ENCODE measurements around the gene FAM83C.
"Not testable (repeated sequence)": the region's sequence is repeated elsewhere in the genome, so short reads cannot be mapped to it uniquely, and the experiment has no call there.

FAM83C gene

GRCh38 chr20:35263532-35264341 lies 28.5 kb downstream of the FAM83C start:
- DNase-seq, result no peak

DNA sequence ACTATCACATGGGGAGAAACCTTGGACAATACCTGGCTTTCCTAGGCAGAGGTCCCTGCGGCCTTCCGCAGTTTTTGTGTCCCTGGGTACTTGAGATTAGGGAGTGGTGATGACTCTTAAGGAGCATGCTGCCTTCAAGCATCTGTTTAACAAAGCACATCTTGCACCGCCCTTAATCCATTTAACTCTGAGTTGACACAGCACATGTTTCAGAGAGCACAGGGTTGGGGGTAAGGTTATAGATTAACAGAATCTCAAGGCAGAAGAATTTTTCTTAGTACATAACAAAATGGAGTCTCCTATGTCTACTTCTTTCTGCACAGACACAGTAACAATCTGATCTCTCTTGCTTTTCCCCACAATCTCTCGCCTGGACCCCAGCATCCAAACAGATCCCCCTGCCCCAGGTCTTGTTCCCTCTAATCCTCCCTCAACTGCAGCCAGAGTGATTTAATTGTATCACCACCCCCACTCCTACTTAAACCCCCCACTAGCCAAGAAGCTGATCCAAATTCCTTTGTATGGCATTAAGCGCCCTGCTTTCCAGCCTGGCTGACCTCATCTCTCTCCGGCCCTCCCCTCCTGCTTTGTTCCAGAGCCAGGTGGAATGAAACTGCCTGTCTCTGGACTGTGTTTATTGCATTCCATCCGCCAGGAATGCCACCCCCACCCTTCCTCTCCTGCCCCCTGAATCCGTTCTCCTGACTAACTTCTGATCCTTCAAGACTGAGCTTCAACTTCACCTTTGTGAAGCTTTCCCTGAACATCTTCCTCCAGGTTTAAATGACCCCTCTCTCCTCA lies 29.3 kb downstream of the FAM83C start:
- DNase-seq, result not testable (repeated sequence)

GRCh38 chr20:35262321-35262720 lies 29.9 kb downstream of the FAM83C start:
- DNase-seq, result not testable (repeated sequence)

DNA sequence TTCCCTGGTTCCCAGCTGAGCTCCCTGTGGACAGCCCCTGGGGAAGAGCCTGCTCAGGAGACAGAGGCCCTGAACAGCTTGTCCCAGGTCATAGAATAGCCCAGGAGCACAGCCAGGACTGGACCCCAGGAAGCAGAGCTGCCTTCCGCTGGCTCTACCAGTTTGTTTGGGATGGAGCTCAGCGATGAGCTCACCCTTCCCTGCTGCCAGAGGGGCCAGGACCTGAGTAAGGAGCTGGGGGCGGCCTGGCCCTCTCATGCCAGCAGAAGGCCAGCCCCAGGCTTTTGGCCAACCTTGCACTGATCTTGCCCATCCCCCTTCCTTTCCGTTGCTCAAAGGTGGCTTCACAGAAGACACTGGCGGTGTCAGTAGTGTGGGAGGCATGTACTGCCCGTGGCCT lies 31.8 kb downstream of the FAM83C start:
- DNase-seq, result no peak

DNA sequence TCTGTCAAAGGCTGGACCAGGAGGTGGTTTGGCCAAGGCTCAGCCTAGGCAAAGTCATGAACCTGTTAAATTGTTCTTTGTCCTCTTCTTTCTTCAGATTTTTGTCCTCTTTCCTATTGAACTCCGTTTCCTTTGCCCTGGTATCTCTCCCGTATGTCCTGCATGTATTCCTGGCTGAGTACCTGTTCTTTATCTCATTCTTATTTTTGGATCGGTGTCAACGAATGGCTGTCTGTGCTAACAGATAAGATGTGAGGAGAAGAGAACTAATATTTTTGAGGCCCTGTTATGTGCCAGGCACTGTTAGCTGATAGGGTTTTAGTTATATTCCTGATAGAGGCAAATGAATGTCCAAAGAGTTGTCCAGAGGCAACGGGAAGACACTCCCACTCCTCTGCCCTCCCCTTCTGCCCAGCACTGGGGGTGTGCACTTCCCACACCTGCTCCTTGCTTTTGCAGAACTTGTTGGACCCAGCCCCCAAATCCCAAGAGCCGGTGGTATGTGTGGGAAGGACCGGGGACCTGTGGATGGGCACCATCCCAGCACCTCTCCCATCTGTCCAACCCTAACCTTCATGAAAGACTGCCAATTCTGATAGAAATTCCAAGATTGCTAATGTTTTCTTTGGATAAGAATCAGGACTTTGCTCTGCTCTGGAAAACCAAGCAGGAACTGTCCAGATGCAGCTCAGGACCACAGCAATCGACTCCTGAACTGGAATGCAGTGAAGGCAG lies 34.9 kb downstream of the FAM83C start:
- no peak for DNase-seq

DNA sequence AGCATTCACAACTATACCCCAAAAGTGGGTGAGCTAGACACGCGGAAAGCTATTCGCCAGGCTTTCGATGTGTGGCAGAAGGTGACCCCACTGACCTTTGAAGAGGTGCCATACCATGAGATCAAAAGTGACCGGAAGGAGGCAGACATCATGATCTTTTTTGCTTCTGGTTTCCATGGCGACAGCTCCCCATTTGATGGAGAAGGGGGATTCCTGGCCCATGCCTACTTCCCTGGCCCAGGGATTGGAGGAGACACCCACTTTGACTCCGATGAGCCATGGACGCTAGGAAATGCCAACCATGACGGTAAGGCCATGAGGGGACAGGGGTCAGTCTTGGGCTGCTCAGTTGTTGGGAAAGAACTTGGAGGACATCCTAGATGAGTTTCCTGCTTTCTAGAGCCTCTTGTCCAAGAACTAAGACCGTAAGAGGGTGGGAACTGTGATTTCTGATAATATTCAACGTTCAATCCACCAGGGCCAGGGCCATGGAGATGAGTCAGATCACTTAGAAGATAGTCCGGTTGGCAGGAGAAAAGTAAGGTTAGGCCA lies 37.7 kb downstream of the FAM83C start:
- no peak for DNase-seq

DNA sequence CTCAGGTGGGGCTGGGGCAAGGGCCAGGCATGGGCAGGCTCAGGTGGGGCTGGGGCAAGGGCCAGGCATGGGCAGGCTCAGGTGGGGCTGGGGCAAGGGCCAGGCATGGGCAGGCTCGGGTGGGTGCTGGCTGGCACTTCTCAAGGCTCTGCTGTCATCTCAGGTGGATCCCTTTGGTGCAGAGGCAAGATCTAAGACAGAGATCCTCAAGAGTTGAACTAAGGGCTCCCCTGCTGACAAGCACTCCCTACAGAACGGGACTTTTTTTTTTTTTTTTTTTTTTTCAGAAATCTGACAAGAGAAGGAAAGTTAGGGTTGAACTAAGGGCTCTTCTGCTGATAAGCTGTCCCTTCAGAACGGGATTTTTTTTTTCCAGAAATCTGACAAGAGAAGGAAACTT lies 39.2 kb downstream of the FAM83C start:
- DNase-seq, result no peak

DNA sequence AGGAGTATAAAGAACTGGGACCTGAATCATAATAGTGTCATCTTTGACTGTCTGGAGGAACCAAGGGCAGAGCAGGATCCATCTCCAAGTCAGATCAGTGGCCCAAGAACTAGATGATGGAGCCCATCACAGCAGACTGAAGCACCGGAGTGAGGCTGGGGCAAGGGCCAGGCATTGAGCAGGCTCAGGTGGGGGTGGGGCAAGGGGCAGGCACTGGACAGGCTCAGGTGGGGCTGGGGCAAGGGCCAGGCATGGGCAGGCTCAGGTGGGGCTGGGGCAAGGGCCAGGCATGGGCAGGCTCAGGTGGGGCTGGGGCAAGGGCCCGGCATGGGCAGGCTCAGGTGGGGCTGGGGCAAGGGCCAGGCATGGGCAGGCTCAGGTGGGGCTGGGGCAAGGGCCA lies 39.6 kb downstream of the FAM83C start:
- DNase-seq, result not testable (repeated sequence)

- no peak for DNase-seq
Observed at GRCh38 chr20:35252037-35252461, 40.2 kb downstream of the FAM83C start.

DNA sequence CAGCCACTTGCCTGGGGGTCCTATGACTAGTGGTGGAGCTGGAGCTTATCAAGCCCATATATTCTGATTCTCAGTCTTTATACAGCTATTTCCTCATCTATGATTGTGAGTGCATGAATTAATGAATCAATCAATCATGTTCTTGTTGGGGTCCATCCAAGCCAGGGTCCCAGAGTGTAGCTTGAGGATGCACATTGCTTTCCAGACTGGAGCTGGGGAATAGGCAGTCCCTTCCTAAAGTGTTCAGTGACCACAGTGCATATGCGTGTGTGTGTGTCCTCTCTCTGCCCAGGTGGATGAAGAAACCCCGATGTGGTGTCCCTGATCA lies 40.6 kb downstream of the FAM83C start:
- DNase-seq, result no peak

- no peak for DNase-seq
Observed at GRCh38 chr20:35248641-35249475, 43.4 kb downstream of the FAM83C start.

GRCh38 chr20:35246723-35247122 lies 45.5 kb downstream of the FAM83C start:
- no peak for DNase-seq

- DNase-seq, result no peak
Observed at GRCh38 chr20:35243986-35244385, 48.2 kb downstream of the FAM83C start.

GRCh38 chr20:35243317-35243716 lies 48.9 kb downstream of the FAM83C start:
- no peak for DNase-seq

DNA sequence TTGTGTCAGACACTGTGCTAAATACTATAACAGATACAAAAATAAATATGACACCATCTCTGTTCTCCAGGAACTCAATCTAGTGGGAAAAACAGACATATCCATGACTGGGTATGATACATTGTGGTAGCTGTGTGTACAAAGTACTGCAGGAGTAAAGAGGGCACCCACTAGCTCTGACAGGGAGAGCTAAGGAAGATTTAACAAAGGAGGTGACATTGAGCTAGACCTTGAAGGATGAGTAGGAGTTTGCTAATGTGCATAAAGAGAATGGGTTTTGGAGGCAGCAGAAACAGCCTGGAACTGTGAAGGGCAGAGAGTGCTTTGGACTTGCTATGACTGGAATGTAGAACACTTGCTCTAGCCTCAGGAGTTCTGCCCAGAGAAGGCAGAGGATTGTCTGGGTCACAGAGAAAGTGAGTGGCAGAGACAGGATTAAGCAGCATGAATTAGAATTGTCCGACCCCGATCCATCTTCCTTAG lies 51.4 kb downstream of the FAM83C start:
- DNase-seq, result no peak

DNA sequence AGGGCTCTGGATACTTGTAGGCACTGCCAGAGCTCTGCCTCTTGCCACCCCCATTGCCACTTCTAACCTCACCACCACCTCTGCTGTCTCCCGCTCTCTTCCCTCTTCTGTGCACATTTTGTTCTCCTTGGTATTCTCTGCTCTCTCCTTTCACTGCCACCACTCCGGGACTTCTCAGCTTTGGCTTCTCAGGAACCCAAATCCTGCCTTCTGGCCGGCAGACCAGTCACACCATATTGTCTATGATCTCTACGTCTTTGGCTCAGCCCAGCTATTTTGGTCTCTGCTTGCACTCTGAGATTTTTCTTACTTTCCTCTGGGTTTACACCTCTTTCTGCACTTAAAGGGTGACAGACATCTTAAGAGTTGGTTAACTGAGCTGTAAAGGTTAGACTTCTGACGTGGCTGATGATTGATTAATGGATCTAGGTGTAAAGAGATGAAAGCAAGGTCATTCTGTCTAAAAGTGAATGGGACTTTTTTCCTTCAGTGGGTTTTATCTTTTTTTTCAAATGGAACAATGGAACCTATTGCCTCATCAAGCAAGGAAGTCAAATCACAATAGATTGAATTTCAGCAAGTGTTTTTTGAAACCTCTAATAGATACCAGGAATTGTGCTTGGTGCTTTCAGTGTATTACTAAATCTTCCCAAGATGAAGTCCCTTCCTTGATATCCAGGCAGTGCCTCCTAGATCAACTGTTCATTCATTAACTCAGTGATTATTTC lies 52.0 kb downstream of the FAM83C start:
- no peak for DNase-seq

GRCh38 chr20:35238735-35239134 lies 53.5 kb downstream of the FAM83C start:
- no peak for DNase-seq

GRCh38 chr20:35238170-35238569 lies 54.1 kb downstream of the FAM83C start:
- no peak for DNase-seq

- DNase-seq, result no peak
Observed at GRCh38 chr20:35237486-35237885, 54.7 kb downstream of the FAM83C start.

GRCh38 chr20:35235881-35236280 lies 56.3 kb downstream of the FAM83C start:
- DNase-seq, result no peak
